NCI-H446 treated with DMSO at 0.1 percent for 48 hours (cell line): ENCODE measurements around the gene IPO5.

Experiments
- DNase-seq: peaks from one replicate; lab custom pipeline; 2025; lab: John Stamatoyannopoulos, UW

IPO5 gene

GRCh38 chr13:98059276-98059675 lies 105.8 kb downstream of the IPO5 start:
- DNase-seq = no peak

- DNase-seq = no peak
Observed at GRCh38 chr13:98060282-98060681, 106.8 kb downstream of the IPO5 start.

GRCh38 chr13:98065468-98065867 lies 112.0 kb downstream of the IPO5 start:
- no peak for DNase-seq

GRCh38 chr13:98066636-98067035 lies 113.2 kb downstream of the IPO5 start:
- DNase-seq = no peak

- no peak for DNase-seq
Observed at GRCh38 chr13:98068521-98068920, 115.0 kb downstream of the IPO5 start.

- DNase-seq = no peak
Observed at GRCh38 chr13:98069985-98070384, 116.5 kb downstream of the IPO5 start.

GRCh38 chr13:98071316-98071715 lies 117.8 kb downstream of the IPO5 start:
- DNase-seq = no peak

- no peak for DNase-seq
Observed at GRCh38 chr13:98072476-98072875, 119.0 kb downstream of the IPO5 start.
